ENCODE data around the gene IRF5.

IRF5 gene

DNA sequence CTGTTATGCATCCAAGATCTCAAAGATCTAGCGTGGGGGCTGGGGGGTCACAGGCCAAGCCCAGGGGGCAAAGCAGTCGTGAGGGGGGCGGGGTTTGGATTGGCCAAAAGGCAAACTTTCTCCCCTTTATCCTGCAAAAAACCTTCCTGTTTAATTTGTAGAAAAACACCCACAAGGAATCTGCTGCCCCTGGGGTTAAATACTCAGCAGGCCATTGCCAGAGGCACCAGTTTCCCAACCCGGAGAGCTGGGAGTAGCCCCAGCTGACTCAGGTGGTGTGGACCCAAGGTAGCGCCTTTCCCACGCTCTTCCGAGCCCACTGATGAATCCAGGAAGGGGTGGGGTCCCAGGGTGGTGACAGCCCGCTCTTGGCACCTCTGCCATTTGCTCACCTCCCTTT lies 48.6 kb upstream of the IRF5 start:
- Histone ChIP-seq H3K9me2 (replicated peaks; ENCODE audit: insufficient read depth, low read length) (no peaks in the 10 kb centered on the region), H3K79me2 (ENCODE audit: insufficient read depth, low read length) (no peaks in the 10 kb centered on the region), H3K36me3 (ENCODE audit: low read length) (no peaks in the 10 kb centered on the region), H2AFZ (ENCODE audit: low read depth, low read length, severe bottlenecking) (no peak overlapping the region), H3K4me3 (ENCODE audit: insufficient read depth, low read length, poor library complexity, severe bottlenecking) (no peak overlapping the region), H3F3A (ENCODE audit: insufficient read depth) (0 out of 2 replicates have a peak, but pooled peaks cover 7% of the 10 kb centered on the region), H3K27ac (ENCODE audit: low read depth, low read length) (no peak overlapping the region), H3K9ac (ENCODE audit: low read length) (no peak overlapping the region), H4K20me1 (ENCODE audit: low read depth, low read length) (no peaks in the 10 kb centered on the region), H3K9me3 (ENCODE audit: insufficient read depth, low read length) (peaks cover 5% of the 10 kb centered on the region; the same call in 1 of the 2 replicates), H3K4me2 (ENCODE audit: low read depth, low read length, poor library complexity, severe bottlenecking) (no peak overlapping the region), H3K27me3 (ENCODE audit: low read length) (no peaks in the 10 kb centered on the region)
- TF ChIP-seq EZH2phosphoT487 (conservative IDR thresholded peaks at IDR 0.05; ENCODE audit: low read length) (no peak), CTCF (IDR thresholded peaks at IDR 0.05; ENCODE audit: insufficient read depth, low read length, poor library complexity, severe bottlenecking) (no peak)

DNA sequence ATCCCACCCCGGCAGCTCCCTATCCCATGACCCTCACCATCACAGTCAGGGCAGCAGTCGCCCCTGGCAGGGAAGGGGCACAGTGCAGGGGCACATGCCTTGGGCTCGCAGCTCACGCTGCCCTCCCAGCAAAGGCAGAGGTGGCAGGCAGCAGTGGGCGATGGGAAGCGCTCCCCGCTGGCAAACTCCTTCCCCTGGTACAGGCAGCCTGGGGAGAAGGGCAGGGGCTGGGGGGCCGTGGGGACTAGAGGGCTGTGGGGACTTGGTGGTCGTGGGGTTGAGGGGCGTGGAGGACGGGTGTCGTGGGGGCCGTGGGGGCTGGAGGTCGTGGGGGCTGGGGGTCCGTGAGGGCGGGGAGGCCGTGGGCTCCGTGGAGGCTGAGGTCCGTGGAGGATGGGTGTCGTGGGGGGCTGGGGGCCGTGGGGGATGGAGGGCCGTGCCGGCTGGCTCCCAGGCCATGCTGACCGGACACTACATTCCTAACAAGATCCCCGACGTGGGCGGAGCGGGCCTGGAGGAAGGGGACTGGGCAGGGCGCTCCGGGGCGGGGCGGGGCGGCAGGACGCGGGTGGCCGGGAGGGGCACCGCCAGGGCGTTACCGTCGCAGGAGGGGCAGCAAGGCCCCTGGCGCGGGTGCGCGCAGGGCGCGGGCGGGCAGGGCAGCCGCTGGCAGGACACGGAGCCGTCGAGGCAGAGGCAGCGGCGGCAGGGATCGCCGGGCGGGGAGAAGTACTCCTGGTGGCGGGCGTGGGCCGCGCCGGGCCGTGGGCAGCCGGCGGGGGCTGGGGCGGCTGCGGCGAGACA lies 47.2 kb upstream of the IRF5 start:
- peaks cover 5% of the 10 kb centered on the region; the same call in 1 of the 2 replicates for H3K9me3 ChIP-seq (ENCODE audit: insufficient read depth, low read length)
- H3K27me3 ChIP-seq (ENCODE audit: low read length): no peaks in the 10 kb centered on the region
- H3K4me3 ChIP-seq (ENCODE audit: insufficient read depth, low read length, poor library complexity, severe bottlenecking): no peak overlapping the region
- H3K79me2 ChIP-seq (ENCODE audit: insufficient read depth, low read length): no peaks in the 10 kb centered on the region
- no peak overlapping the region for H3K4me2 ChIP-seq (ENCODE audit: low read depth, low read length, poor library complexity, severe bottlenecking)
- no peaks in the 10 kb centered on the region for H3K9me2 ChIP-seq (replicated peaks; ENCODE audit: insufficient read depth, low read length)
- no peaks in the 10 kb centered on the region for H4K20me1 ChIP-seq (ENCODE audit: low read depth, low read length)
- TF ChIP-seq EZH2phosphoT487 (conservative IDR thresholded peaks at IDR 0.05; ENCODE audit: low read length) (no peak), CTCF (IDR thresholded peaks at IDR 0.05; ENCODE audit: insufficient read depth, low read length, poor library complexity, severe bottlenecking) (no peak)
- 0 out of 2 replicates have a peak, but pooled peaks cover 7% of the 10 kb centered on the region for H3F3A ChIP-seq (ENCODE audit: insufficient read depth)
- no peak overlapping the region for H3K27ac ChIP-seq (ENCODE audit: low read depth, low read length)
- H2AFZ ChIP-seq (ENCODE audit: low read depth, low read length, severe bottlenecking): no peak overlapping the region
- H3K36me3 ChIP-seq (ENCODE audit: low read length): no peaks in the 10 kb centered on the region
- no peak overlapping the region for H3K9ac ChIP-seq (ENCODE audit: low read length)

GRCh38 chr7:128891110-128891941 lies 46.4 kb upstream of the IRF5 start:
- no peaks in the 10 kb centered on the region for H4K20me1 ChIP-seq (ENCODE audit: low read depth, low read length)
- H3K9ac ChIP-seq (ENCODE audit: low read length): no peak overlapping the region
- no peak overlapping the region for H3K4me3 ChIP-seq (ENCODE audit: insufficient read depth, low read length, poor library complexity, severe bottlenecking)
- H3K4me2 ChIP-seq (ENCODE audit: low read depth, low read length, poor library complexity, severe bottlenecking): no peak overlapping the region
- H3K36me3 ChIP-seq (ENCODE audit: low read length): no peaks in the 10 kb centered on the region
- no peak overlapping the region for H3K27ac ChIP-seq (ENCODE audit: low read depth, low read length)
- H3F3A ChIP-seq (ENCODE audit: insufficient read depth): 0 out of 2 replicates have a peak, but pooled peaks cover 7% of the 10 kb centered on the region
- peaks cover 5% of the 10 kb centered on the region; the same call in 1 of the 2 replicates for H3K9me3 ChIP-seq (ENCODE audit: insufficient read depth, low read length)
- no peaks in the 10 kb centered on the region for H3K27me3 ChIP-seq (ENCODE audit: low read length)
- no peak overlapping the region for H2AFZ ChIP-seq (ENCODE audit: low read depth, low read length, severe bottlenecking)
- no peaks in the 10 kb centered on the region for H3K79me2 ChIP-seq (ENCODE audit: insufficient read depth, low read length)
- TF ChIP-seq EZH2phosphoT487 (conservative IDR thresholded peaks at IDR 0.05; ENCODE audit: low read length): no peak
- TF ChIP-seq CTCF (IDR thresholded peaks at IDR 0.05; ENCODE audit: insufficient read depth, low read length, poor library complexity, severe bottlenecking): no peak
- H3K9me2 ChIP-seq (replicated peaks; ENCODE audit: insufficient read depth, low read length): no peaks in the 10 kb centered on the region
